Fibroblast of the aortic adventitia (primary cell): ENCODE measurements around the gene NDOR1. TPM values are rescaled to one million over a fixed set of nuclear protein-coding genes. Genes with fewer than 3 reads are reported as not detected.

Experiments used
- DNase-seq: peaks from one replicate; pipeline ENCODE4 v3.0.0-alpha.2; 2010; ENCODE audit warnings: low read depth
- H3K4me3 ChIP-seq: 2 replicates; pipeline ENCODE4 v1.5.1; 2011; ENCODE audit warnings: low read depth, mild to moderate bottlenecking, control low read depth, low read length, moderate library complexity
- CTCF ChIP-seq: IDR thresholded peaks from 2 replicates; pipeline ENCODE4 v1.5.1; 2011; ENCODE audit warnings: mild to moderate bottlenecking, low read length, control low read depth, inconsistent platforms; ENCODE audit not compliant: insufficient read depth
- total RNA-seq: library from RNA; depleted of rRNA; stranded (reverse); fragments of >200 nt; gene quantifications from 2 replicates; pipeline ENCODE4 v1.2.3, GENCODE V29; 2012; ENCODE audit warnings: low replicate concordance

Gene NDOR1
- total RNA-seq, 1 donor = 8.6 TPM

- no peak overlapping the region for H3K4me3 ChIP-seq
- DNase-seq = peak; percentile 15
- TF ChIP-seq CTCF = no peak
Observed at GRCh38 chr9:137168904-137169856, 36.3 kb upstream of the NDOR1 start.

- no peak for DNase-seq
- no peak within 1 kb of the TSS for H3K4me3 ChIP-seq
- no peak for TF ChIP-seq CTCF
Observed at GRCh38 chr9:137169896-137170358, 35.6 kb upstream of the NDOR1 start, which contains the start of gene LRRC26. LRRC26 (minus strand) TSS chr9:137170051; CDS start chr9:137169943, 108 bp downstream.

DNA sequence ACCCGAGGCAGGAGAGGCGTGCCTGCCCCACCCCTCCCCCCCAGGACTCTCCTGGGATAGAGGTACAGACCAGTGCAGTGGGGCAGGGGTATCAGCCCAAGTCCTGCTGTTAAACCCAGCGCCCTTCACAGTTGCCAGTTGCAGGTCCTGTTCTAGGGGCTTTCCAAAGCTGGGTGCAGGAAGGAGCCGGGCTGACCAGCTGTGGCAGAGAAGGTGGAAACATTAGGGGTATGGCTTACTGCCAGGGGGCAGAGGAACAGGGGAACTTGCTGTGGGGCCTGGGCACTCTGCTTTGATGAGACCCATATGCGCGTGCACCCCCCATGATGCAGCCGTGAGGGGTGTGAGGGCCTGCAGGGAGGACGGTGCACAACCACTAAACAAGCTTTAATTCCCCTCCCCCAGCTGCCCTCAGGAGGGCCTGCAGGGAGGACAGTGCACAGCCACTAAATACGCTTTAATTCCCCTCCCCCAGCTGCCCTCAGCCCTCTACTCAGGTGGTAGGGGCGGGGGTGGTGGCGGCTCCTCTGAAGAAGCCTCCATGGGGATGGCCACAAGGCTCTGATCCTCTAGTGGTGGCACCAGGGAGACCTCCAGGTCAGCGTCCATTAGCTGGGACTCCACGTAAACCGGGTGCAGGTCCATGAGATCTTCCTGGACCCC, 34.9 kb upstream of the NDOR1 start:
- no peak for DNase-seq
- TF ChIP-seq CTCF = no peak
- H3K4me3 ChIP-seq = no peak overlapping the region

GRCh38 chr9:137171149-137171900, 34.2 kb upstream of the NDOR1 start:
- TF ChIP-seq CTCF = no peak
- no peak for DNase-seq
- no peak overlapping the region for H3K4me3 ChIP-seq

DNA sequence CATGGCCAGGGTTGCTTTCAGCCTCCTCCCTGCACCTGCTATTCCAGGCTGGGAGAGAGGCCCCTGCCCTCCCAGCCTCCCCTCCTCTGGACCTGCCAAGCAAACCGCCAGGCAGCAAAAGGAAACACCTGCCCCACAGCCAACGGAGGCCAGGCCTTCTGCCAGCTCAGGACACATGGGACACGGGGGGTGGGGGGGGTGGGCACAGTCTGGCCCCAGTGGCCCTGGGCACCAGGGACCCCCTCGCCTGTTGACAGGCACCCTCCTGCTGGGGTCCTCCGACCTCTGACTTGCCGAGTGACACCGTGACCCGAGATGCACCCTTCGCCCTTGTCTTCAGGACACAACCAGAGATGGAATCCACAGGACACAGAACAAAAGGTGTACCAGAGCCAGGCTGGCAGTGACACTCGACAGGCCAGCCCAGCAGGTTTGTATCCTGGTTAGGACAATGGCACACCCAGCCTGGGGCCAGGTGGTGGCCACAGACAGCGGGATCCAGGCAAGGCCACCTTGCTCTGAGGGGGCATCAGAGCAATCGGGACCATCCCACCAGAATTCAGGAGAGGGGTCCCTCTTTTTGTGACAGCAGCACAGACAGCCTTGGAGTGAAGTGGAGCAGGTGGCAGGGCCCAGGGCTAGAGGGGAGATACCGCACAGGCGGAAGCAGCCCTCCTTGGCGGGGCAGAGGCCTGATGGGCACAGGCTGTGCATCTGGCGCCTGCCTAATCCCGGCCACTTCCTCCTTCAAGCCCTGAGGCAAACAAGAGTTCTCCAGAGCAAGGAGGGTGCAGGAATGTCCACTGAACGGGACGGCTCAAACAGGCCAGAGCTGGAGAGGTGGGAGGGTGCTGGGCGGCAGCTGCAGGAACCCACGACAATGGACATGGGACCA, 32.4 kb upstream of the NDOR1 start:
- no peak for DNase-seq
- TF ChIP-seq CTCF = no peak

More for the DNA sequence above, 32.4 kb upstream of the NDOR1 start:
- no peak overlapping the region for H3K4me3 ChIP-seq
